IMR-90 (cell line): Measurements from ENCODE around the gene SPACDR.

Experiments
- BHLHE40 ChIP-seq: fragments of 150-350 bp; IDR thresholded peaks from 2 replicates; pipeline ENCODE4 v1.6.1; 2016; ENCODE audit warnings: mild to moderate bottlenecking, low read depth, low read length
- CEBPB ChIP-seq: IDR thresholded peaks from 2 replicates; pipeline ENCODE4 v1.6.1; 2012; ENCODE audit warnings: low read depth, low read length, improper control_type of control experiment
- CTCF ChIP-seq: conservative IDR thresholded peaks from 2 replicates; pipeline ENCODE4 v1.5.1; 2012; ENCODE audit warnings: mild to moderate bottlenecking, low read depth, low read length, improper control_type of control experiment
- ELK1 ChIP-seq: fragments of 150-350 bp; IDR thresholded peaks from 2 replicates; pipeline ENCODE4 v1.6.1; 2016; ENCODE audit warnings: low read depth, mild to moderate bottlenecking, low read length, moderate library complexity, borderline replicate concordance
- FOS ChIP-seq: fragments of 150-350 bp; IDR thresholded peaks from 2 replicates; pipeline ENCODE4 v1.6.1; 2016; ENCODE audit warnings: low read depth, low read length
- MAZ ChIP-seq: IDR thresholded peaks from 2 replicates; pipeline ENCODE4 v1.6.1; 2012; ENCODE audit warnings: low read depth, mild to moderate bottlenecking, low read length, improper control_type of control experiment, moderate library complexity, borderline replicate concordance
- POLR2A ChIP-seq: IDR thresholded peaks from 2 replicates; pipeline ENCODE4 v1.6.1; 2012; ENCODE audit warnings: mild to moderate bottlenecking, low read depth, low read length
- RAD21 ChIP-seq: IDR thresholded peaks from 2 replicates; pipeline ENCODE4 v1.6.1; 2012; ENCODE audit warnings: low read length, improper control_type of control experiment
- RFX5 ChIP-seq: IDR thresholded peaks from 2 replicates; pipeline ENCODE4 v1.8.0; 2012; ENCODE audit warnings: low read depth, mild to moderate bottlenecking, low read length, moderate library complexity
- SMC3 ChIP-seq: fragments of 150-350 bp; IDR thresholded peaks from 2 replicates; pipeline ENCODE4 v1.6.1; 2016; ENCODE audit warnings: low read depth, mild to moderate bottlenecking, antibody characterized with exemption, low read length, moderate library complexity
- TF ChIP-seq, protein P1 (sequence below): fragments of 150-350 bp; IDR thresholded peaks from 2 replicates; pipeline ENCODE4 v1.6.1; 2017; ENCODE audit warnings: mild to moderate bottlenecking, antibody characterized with exemption, low read length, low read depth

GRCh38 chr7:100466653-100467605 is 2.9 kb upstream of the SPACDR start:
- no peak for TF ChIP-seq POLR2A
- no peak for TF ChIP-seq CTCF
- TF ChIP-seq RAD21 = no peak
- no peak for TF ChIP-seq RFX5
- TF ChIP-seq BHLHE40 = no peak
- TF ChIP-seq, protein P1, sequence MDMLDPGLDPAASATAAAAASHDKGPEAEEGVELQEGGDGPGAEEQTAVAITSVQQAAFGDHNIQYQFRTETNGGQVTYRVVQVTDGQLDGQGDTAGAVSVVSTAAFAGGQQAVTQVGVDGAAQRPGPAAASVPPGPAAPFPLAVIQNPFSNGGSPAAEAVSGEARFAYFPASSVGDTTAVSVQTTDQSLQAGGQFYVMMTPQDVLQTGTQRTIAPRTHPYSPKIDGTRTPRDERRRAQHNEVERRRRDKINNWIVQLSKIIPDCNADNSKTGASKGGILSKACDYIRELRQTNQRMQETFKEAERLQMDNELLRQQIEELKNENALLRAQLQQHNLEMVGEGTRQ = no peak
- no peak for TF ChIP-seq MAZ
- TF ChIP-seq ELK1 = no peak
- TF ChIP-seq FOS = no peak
- TF ChIP-seq CEBPB = no peak
- no peak for TF ChIP-seq SMC3
